RPMI8226 (cell line): ENCODE results near the gene GPR12.

Experiments used
- DNase-seq: peaks from one replicate; pipeline ENCODE4 v3.0.0-alpha.2; 2015

The GPR12 gene

DNA sequence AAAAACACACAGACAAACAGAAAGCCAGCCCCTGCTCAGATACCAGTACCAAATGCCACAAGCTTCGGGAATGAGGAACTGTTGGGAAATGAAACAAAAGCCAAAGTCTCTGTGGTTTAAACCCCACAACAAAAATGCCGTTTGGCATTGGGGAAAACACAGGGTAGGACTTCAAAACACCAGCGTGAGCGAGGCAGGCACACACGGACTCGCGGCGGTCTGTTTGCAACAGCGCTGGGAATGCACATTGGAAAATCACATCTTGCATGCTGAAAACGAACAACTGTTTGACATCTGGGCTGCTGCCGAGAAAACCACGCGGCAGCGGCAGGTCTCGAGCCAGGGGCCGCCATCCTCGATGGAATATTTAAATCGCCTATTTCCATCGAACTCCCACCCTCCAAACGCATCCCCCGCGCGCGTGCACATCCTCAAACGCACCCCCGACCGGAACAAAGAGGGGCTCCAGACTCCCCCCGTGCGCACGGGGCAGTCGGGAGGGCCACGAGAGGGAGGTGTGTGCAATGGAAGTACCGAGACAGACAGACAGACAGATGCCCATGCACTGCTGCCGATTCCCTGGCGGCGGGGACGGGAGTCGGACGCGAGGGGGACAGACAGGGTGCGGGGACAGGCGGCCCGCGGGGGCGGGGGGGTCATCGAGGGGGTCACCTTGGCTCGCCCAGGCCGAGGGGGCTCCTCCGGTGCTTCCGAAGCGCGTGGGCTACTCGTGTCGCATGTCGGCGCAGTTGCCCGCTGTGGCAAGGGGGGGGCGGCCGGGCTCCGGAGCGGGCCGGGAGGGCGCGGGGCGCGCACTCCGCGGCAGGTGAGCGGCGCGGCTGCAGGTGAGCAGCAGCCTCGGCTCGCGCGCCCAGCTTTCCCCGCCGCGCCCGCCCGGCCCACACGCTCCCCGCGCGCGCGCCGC lies at the start of gene GPR12:
TSS of gene GPR12 (minus strand) at position 880 of the 925 bp plus-strand sequence. CDS start 959 bp downstream, outside the sequence.
- DNase-seq, result no peak

DNA sequence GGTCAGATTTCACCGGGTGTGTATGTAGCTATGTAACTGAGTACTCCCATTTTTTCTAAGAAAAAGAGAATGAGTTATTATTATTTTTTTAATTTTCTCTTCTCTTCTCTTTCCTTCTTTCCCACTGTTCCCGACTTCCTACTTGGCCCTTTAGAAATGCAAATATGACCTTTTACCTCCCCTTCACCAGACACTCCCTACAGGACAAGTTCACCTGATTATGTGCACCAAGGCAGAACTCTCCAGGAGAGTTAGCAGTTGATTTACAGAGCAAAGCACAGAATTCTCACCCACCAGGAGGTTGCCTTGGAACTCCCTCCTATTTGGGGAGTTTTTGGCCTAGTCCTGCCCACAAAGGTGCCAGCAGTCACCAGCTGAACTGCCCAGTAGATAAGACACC lies 49.5 kb upstream of the GPR12 start:
- no peak for DNase-seq

DNA sequence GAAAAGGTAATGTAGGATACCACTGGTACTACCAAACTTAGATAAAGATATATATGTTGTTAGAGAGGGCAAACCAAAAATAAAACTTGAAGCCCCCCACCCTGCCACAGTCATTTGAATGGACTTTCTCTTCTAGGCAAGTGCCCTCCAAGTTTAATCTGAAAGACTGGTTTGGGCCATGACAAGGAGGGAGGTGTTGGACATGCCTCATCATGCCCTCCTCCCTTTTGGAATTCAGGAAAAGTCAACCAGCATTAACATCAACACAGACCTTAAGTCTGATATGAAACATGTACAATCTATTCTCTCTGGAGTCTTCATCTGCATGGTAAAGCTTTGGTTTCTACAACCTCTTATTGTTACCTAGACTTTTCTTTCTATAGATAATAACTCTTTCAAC lies 46.3 kb upstream of the GPR12 start:
- DNase-seq, result no peak

DNA sequence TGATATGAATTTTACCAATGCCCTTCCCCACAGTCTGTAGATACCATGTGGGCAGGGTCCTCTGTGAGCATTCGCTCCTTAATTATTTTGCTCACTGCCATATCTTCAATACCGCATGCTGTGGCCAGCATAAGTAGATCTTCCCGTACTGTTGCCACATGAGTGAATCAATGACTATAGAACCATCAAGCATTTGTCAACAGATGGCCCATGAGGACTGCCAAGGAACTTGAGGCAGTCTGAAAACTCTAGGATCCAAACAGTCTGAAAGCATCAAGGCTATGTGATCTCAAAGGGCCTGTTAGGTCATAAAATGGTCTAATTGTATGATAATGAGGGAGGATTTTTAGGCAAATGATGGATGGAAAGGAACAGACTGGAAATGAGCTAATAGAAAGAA lies 27.4 kb upstream of the GPR12 start:
- no peak for DNase-seq

GRCh38 chr13:26786651-26787295 lies 26.2 kb upstream of the GPR12 start:
- DNase-seq, result no peak

GRCh38 chr13:26785838-26786630 lies 25.4 kb upstream of the GPR12 start:
- DNase-seq, result peak; percentile 2

GRCh38 chr13:26784704-26785639 lies 24.4 kb upstream of the GPR12 start:
- DNase-seq, result peak; percentile 43

DNA sequence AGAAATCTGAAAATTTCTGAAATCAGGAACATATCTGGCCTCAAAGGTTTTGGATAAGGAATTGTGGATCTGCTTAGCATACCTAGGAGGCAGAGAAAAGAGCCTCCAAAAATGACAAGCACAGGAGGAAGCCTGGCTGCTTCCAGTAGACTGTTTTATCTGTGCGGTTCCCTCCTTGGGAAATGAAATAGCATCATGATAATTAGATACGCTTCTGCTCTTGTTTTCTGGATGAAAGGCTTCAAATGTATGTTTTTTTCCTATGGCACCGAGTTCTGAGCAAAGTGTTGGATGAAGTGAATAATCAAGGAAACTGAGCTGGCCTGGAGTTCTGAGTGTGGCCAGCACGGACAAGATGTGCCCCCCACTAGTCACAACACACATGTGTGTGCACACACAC lies 19.8 kb upstream of the GPR12 start:
- no peak for DNase-seq

DNA sequence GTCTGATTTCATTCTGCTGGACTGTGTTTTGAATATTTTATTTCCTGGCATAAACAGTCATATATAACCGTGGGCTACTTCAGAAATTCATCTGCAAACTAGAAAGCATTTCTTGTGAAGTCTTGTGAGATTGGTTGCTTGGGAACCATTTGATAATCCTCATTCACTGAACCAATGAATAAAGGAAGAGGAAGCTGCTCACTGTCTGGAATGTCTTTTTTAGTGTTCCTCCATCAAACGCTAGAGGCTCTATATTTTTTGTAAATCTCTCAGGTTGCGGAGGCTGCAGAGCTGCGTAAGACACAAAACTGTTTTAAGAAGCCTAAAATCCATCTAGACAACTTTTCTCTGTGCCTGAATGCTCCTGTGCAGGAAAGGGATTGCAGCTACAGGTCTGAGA lies 18.7 kb upstream of the GPR12 start:
- DNase-seq, result no peak

GRCh38 chr13:26772531-26772930 lies 11.9 kb upstream of the GPR12 start:
- DNase-seq, result no peak

DNA sequence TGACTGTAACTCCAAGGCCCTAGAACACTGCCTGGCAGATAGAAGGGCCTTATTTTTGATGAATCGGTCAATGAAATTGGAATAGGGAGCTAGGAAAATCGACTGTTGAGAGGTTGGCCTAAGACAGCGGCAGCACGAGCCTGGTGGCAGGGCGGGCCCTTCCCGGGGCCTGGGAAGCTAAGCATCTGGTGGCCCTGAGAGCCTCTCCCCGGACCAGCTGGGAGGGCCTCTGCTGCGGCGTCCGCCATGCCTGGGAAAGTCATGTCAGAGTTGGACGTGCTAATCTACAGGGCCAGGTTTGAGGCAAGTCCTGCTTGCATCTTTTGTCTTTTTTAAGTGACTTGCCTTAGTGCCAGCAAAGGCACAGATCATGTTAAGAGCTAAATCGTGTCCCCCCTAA lies 11.2 kb upstream of the GPR12 start:
- DNase-seq, result no peak

DNA sequence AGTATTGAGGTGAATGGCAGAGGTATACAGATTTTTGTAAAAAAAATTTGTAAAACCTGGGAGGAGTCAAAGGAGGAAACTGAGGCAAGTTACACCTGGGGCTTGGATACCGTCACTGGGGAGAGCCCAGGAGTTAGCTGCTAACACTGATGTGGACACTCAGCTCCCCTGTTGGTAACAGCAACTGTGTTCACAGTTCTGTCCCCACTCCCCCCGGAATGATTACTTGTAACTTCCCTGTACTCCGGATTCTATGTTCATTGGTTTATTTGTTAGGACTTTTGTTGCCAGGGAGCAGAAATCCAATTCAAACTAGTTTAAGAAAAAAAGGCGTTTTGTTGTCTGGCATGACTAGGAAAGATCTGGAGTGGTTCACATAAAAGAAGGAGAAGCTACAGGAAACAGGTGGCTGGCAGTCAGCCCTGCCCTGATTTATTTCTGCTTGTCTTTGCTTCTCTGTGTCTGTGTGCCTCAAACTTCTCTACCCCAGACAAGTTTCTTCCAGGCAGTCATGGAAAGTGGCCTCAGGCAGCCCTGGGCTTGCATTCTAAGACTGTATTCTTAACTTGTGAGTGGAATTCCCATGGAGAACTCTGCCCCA lies 2.3 kb upstream of the GPR12 start:
- DNase-seq, result no peak

GRCh38 chr13:26760832-26761582 lies 421 bp upstream of the GPR12 start:
- DNase-seq, result no peak

- no peak for DNase-seq
These were observed 1.2 kb downstream of the GPR12 start for GRCh38 chr13:26759249-26759906.

DNA sequence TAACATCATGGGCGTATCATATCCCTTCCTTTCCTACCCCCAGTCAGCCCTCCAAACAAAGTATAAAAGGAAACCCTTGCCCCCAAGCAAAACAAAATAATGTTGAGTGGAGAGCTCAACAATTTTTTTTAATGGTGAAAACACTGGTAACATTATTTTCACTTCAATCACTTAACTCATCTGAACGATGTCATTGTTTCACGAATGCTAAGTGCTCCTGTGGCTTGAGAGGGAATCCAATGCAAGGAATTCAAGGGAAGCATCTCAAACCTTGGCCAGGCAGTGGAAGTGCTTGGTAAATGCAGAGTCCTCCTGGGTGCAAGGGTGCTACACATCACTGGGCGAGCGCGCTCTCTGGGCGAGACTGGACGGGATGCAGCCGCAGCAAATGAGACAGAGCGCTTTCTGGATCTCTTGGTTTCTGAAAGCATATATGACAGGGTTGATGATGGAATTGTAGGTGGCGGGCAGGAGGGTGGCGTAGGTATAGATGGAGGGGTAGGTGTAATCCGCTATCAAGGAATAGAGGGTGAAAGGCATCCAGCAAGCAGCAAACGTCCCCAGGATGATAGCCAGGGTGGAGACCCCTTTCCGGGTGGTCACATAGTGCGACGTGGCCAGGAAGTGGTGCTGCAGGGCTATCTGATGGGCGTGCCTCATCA lies 2.0 kb downstream of the GPR12 start:
- DNase-seq, result no peak

DNA sequence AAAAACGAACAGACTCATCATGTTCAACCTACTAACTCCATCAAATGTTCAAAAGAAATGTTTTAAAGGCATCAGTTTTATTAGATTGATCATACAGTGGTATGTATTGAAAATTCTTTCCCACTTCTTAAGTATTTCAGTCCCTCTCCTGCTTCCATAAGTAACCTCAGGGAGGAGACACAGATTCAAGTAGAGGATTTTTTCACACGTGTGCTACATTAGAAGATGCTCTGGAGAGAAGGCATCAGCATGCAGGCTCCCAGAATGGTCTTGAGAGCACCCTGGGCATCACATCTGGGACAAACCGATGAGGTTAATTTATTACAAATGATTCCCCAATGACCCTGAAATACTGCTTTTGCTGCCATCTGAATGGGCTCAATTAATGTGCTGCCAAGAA lies 3.6 kb downstream of the GPR12 start:
- no peak for DNase-seq

DNA sequence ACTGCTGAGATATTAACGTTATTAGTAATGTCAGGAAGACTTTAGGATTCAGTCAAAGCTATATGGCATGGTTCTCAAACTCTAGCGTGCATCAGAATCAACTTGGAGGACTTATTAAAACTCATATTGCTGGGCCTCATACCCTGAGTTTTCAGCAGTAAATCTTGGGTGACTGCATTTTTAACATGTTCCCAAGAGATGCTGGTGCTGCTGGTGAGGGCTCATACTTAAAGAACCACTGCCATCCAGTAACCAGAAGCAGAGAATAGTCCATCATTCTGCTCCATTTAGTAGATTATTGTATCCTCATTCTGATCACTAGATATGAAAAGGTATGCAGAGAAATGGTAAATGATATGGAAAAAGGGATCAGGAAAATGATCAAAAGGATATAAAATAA lies 7.9 kb downstream of the GPR12 start:
- no peak for DNase-seq

GRCh38 chr13:26749905-26750304 lies 10.7 kb downstream of the GPR12 start:
- DNase-seq, result no peak

- no peak for DNase-seq
These were observed 11.3 kb downstream of the GPR12 start for GRCh38 chr13:26749285-26749684.

DNA sequence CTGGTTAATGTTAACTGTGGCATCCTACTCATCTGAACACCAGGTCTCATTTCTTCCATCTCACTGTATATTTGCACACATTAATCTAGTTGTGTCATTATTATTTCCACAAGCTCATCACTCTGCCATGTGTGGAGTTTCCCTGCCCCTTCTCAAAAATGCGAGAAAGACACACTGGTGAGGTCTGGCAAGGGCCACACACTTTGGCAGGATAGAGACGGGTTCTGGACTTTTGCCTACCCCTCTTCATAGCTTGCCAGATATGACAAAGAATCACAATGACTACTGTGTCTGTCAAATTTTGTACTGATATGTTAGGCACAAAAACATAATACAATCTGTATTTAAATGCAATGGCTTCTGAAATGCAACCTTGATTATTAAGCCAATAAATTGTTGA lies 12.9 kb downstream of the GPR12 start:
- DNase-seq, result no peak
